Measurements from ENCODE around the gene RCOR2.

RCOR2 gene

DNA sequence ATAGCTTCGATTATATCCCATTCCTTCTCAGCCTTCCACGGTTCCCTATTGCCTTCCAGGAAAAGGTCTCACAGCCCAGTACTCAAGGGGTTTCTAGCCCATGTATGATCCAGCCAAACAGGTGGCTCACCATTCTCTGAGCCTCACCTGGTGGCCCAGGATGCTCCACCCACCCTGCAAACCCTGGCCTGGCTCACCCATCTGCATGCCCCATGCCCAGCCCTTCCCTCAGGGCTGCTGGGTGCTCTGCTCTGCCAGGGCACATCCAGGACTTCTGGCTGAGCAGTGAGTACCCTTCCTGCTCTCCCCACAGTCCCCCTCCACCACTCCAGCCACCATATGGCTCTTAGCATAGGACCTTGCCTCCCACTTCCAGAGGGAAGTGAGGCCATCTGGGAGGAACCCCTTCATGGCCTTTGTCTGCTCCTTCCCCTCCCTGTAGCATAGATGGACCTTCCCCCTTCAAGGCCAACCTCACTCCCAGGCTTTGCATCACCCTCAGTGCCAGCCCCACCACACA is 5.8 kb upstream of the RCOR2 start:
- DNase-seq = no peak

DNA sequence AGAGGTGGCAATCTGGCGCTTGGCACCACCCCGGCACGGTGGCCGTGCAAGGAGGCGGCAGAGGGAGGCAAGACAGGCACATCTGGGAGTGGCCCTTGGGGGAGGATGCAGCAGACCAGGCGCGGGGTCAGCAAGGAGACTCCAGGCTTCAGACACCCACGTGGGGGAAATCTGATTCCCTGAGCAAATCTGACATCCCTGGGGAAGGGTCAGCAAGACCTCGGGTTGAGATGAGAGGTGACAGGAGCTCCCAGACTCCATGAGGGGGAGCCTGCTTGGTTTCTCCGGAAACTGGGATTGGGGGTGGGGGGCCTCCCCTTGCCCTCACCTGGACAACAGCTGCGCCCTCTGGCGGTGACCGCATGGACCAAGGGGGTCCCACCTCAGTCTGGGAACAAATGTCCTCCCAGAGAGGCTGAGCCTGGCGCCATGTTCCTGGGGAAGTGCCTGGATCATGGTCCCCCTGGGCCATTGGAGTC is 4.0 kb upstream of the RCOR2 start:
- DNase-seq = no peak

DNA sequence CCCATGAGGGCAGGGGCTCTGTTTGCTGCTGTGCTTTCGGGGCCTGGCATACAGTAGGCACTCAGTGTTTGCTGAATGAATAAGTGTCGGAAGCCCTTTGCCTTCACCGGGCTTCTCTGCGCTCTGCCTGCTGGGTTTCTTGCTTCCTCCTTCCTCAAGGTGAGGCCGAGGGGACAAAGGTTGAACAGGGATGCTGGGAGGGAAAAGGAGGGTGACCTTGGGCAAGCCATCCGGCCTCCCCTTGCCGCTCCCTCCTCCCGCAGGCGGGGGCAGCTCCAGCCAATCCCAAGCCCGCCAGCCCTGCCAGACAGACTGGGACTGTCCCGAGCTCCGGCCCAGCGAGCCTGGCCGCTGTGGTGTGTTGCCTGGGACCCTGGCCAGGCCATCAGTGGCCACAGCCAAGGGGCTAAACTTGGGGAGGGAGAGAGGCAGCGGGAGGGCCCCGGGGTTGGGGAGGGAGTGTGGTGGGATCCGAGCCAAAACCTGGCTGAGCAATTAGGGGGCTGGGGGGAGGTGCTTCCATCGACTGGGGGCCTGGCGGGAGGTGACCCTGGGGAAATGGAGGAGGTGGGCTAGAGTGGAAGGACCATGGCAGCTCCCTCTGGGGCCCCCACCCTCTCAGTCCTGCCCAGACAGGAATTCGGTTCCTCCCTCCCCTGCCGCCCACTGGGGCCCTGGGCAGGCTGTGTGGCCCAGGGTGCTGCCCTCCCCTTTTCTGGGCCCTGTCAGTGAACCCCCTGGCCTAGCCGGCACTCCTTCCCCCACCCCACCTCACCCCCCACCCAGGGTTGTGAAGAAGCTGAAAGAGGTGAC is 3.4 kb upstream of the RCOR2 start:
- no peak for DNase-seq

DNA sequence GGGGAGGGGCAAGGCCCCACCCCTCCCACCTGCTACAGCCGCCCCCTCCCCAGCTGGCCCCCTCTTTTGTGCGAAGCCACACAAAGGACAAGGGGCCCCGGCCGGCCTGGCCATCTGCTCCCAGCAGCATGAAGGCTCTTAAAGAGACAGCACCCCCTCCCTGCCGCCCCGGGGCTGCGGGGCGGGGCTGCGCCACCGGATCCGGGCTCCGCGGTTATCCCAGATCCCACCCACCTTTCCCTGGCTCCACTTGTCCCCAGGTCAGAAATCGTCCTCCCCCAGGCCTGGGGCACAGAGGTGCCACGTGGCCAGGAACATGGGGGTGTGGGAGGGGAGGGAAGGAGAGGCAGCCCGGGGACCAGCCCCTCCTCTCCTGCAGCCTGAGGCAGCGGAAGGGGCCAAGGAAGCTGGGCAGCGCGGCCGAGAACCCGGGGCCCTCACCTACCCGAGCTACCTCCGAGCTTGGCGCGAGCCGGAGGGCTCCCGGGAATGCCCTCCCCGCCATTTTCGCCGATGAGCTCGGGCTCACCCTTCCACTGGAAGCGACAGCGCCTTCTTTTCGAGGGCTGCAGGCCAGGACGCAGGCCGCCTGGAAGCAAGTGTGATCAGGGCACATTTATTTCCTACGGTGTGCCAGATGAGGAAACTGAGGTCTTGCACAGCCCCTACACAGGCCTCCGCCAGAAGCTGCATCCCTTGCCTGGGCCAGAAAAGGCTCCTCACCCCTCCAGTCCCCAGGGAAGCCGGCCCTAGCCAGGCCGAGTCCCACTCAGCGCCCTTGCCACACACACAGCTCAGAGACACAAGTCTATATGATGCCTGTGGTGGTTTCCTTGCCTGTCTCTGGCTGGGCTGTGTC is 2.5 kb upstream of the RCOR2 start:
- DNase-seq = peak; percentile 29

DNA sequence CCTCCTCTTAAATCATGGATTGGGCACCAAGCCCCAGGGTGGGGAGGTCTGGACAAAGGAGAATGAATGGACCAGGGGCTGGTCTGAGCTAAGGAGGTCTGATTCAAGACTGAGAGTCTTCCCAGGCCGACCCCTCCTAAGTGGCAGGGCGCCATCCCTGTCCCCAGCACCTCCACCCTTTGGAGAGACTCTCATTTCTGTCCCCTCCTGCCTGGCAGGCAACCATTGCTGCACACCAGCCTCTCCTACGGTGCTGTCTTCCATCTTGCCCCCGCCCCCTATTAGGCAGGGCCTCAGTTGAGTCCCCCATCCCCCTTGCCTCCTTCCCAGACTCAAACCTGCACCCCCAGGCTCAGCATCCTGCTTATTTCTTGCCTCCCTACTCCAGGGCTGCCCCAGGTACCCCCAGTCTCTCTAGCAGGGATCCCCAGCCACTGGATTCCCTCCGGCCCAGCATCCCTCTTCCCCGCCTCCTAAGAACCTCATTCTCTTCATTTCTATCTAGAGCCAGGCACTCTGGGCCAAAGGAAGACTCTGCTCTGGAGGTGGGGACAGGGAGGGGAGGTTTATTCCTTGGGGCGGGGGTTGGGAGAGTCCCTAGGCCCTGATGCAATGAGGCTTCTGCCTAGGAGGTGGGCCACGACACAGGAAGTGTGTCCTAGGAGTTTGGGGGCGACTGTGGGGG is 1.7 kb upstream of the RCOR2 start:
- DNase-seq = peak; percentile 34

DNA sequence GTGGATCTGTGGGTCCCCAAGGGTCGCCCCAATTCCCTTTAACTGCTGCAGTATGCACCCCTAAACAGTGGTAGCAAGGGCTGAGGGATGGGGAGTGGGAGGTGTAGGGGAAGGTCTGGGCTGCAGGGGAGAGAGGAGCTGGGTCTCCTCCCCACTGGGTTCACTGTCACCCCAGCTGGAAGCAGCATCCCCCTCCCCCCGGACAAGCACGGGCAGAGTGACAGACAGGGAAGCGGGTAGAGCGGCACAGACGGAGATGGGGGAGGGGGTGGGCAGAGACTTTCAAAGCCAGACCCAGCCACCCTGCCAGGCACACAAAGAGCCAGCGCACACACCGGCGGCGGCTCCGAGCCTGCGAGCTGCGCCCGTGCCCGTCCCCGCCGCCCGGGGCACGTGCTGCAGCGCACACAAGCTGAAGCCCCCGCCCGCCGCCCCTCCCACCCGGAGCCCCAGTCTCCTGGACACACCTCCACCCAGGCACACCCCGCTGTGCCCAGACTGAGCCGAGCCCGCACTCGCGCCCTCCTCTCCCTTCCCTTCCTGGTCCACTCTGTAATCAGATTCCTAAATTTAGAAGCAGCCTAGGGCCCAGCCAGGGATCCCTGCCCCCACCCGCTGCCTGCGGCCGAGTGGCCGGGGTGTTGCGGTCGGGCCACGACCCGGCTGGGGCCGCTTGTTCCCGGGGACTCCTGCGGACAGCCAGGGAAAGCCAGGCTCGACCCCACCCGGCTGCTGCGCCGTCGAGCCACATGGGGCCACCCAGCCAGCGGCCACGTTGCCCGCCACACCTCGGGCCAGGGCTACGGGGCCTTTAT is 935 bp upstream of the RCOR2 start:
- peak; percentile 64 for DNase-seq

DNA sequence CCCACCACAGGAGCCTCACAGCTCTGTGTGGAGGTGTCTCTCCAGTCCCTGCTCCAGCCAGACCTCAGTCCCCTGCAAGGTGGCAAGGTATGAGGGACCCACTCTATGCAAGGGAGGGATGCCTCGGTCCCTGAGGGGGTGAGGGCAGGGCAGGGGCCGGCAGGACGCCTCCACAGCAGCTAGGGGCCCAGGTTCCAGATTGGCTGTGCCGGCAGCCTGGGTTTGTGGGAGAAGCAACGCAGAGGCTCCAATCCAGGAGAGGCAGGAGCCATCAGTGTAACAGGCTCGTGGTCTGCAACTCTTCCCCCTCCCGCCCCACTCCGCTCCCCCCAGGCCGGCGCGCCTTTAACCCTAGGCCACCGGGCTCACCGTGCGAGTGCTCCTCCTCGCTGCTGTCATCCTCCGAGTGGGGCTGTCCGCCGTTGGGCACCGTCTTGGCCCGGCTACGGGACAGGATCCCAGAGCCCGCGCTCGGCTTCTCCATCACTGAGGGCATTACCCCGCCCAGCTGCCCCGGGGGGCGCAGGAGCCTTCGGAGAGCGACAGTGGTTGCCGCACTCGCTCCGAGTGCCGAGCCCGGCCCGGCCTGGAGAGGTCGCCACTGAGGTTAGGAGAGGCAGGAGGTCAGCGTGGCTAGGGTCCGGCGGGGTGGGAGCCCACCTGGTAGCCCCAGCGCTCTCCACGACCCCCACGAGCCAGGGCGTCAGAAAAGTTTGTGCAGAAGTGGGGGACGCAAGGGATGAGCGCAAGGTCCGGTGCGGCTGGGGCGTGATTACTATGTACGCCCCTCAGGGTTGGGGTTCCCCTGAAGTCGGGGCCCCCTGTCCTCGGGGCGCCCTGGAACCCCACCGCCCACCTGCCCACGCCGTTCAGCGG is 765 bp downstream of the RCOR2 start:
- peak; percentile 15 for DNase-seq

DNA sequence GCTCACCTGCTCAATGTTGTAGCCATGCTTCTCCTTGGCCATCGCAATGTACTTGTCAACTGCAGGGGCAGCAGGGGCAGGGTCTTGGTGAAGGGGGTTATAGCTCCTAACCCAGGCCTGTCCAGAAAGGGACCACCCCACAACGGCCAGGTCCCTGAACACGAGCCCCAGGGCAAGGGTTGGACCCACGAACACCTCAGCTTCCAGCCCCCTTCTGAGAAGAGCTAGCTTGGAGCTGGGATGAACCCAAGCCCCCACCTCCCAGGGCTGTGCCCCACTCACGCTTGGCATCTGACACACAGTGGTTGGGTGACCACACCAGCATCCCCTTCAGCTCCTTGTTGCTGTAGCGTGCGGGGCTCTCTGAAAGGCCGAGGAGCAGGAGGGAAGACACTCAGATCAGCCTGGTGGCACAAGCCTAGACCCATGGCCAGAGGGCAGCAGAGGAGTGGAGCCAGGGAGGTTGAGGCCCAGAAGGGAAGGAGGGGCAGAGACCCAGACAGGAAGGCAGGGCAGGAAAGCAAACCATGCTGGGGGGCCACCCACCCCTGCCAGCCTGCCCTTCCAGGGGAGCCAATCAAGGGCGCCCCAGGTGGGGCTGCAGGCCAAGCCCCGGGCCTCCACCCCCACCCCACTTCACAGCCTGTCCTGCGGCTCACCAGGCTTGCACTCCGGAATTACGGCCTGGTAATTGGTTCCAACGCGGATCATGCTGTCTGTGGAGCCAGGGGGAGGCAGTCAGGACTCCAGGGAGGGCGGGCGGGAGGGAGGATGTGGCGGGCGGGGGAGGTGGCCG is 1.9 kb downstream of the RCOR2 start:
- DNase-seq = no peak

DNA sequence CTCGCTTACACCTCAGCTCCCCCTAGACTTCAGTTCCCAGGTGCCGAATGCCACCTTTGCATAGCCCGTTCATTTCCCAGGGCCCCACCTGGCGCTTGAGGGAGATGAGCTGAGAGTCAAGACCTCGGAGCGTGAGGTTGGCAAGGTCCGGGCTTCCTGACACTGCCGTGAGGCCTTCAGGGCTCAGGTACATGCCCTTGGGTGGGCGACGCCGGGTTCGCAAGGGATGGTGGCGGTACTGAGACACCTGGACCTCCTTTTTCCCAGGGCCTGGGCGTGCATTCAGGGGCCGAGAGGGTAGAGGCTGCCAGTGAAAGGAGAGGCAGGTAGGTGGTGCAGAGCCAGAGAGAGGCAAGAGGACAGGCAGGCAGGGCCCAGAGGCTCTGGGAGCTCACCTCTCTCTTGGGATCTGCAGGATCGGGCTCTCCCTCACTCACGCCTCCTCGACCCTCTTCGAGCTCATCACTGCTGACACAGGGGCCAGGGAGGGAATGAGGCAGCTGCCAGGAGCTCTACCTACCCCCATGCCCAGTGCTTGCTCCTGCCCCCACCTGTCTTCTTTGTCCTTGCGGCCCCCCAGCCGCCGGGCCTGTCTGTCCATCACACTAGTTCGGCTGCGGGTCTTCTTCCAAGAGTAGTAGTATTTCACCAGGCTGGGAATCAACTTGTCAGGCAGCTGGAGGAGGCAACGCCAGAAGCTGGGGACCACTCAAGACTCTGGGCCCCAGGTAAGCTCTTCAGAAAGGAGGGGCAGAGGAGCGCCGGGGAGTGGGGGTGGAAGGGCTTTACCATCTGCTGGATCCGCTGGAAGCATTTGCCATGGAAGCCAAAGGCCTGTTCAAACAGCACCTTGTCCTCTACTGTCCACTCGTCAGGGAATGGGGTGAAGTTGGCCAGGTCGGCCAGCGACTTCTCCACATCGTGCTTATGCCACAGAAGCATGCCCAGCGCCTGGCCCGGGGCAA is 2.8 kb downstream of the RCOR2 start:
- no peak for DNase-seq

DNA sequence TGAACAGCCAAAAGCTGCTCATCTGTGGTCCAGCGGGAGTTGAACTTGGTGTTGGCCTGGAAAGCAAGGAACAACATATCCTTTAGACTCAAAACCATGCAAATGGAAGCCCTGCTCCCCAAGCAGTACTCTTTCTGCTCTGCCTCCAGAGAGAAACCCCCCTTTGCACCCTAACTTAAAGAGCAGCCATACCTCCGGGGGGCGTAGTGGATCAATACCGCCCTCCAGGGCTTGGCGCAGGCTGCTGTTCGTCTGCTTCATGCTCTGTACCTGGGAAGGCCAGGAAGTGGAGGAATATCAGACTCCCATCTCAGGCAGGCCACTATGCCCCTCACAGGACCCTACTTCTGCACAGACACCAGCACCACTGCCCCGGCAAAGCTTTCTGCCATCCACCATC is 4.3 kb downstream of the RCOR2 start:
- no peak for DNase-seq

DNA sequence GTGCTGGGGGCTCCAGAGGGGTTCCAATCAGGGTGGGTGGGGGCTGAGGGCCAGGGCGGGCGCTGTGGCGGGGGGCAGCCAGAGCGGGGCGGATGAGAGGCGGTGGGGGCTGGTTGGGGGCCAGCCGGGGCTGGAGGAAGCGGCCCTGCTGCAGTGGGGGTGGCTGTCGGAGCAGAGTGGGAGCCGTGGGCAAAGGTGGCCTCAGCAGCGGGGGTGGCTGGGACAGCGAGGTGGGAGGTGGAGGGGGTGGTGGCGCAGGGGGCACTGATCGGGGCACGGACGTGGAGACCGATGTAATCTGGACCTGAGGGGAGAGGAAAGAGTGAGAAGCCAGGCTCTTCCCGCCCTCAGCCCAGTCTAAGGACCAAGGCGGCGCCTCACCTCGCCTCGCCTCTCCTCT is 5.1 kb downstream of the RCOR2 start:
- no peak for DNase-seq

DNA sequence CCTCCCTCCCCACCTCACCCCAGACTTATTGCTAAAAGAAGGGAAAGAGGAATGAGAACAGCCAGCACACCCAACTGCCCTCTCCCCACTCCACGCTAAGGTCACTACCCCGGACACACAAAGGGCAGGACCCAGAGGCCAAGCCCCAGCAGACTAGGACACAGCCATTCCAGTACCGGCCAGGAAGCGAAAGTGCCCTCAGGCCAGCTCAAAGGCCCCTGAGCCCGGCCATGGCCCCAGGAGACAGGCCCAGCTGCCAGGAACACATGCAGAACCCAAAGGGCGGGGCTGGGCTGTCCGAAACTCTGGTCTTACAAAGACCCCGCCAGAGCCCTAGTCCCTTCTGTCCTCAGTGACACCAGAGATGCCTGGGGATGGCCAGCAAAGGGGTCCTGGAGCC is 5.5 kb downstream of the RCOR2 start:
- DNase-seq = no peak

DNA sequence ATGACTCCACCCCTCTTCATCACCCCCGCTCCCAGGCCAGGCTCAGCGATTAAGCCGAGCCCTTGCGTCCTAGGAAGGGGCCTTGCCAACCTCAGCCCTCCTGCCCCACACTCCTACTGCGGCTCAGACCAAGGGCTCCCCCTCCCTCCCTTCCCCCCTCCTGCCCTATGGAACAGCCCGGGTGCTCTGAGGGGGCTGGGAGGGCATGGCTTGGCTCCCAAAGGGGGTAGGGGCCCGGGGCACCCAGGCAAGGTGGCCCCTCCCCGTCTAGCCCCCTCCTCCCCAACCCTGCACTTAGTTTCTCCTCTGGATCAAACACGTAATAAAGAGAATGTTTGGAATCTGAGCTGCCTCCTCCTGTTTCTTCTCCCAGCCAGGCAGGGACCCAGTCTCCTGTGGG is 6.3 kb downstream of the RCOR2 start:
- no peak for DNase-seq

DNA sequence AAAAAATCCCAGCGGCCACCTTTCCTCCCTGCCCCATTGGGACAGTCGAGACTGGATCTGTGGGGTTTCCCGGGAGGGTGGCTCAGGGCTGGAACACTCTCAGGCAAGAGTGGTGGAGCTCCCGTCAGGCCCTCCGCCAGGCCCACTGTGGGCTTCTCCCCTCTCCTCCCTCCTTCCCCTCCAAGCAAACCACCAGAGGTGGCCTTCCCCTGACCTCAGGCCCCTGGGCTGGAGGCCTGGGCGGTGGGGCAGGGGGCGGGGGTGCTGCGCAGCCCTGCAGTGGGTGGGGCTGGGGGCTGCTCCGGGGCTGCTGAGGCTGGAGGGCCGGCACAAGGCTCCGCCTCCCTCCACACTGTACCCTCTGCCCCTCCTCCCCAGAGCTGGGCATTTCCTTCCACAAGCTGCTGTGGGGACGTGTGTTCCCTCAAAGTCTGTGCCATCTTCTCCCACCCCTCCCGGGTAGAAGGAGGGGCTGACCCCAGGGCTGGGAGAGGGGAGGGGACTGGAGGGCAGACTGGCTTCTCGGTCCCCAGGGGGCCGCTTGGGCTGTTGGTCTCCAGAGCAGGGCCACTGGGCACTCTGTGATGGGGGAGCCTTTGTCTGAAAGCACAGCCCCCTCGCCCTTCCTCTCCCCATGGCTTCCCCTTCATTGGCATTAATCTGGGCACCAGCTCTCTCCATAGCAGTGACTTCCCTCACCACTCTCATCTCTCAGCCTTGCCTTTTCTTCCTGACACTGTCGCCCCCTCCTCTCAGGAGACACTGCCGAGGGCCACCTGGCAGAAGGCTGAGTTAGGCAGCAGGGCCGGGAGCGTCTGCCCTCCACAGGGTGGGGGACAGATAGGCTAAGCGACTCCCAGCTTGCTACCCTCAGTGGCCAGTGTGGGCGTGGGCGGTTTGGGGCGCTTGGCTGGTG is 7.1 kb downstream of the RCOR2 start:
- no peak for DNase-seq

DNA sequence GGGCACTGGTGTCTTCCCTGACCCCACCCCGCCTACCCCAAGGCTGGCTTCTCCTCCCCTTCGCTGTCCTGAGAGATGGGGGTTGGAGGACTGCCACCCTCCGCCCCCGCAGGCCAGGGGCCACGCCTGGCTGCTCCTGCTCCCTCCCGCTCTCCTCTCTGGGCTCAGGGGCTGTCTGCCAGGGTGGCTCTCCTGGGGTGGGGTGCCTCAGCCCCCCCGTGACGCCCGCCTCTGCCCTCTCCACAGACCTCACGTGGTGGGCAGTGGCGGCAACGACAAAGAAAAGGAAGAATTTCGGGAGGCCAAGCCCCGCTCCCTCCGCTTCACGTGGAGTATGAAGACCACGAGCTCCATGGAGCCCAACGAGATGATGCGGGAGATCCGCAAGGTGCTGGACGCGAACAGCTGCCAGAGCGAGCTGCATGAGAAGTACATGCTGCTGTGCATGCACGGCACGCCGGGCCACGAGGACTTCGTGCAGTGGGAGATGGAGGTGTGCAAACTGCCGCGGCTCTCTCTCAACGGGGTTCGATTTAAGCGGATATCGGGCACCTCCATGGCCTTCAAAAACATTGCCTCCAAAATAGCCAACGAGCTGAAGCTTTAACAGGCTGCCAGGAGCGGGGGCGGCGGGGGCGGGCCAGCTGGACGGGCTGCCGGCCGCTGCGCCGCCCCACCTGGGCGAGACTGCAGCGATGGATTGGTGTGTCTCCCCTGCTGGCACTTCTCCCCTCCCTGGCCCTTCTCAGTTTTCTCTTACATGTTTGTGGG is 8.1 kb downstream of the RCOR2 start:
- DNase-seq = no peak

DNA sequence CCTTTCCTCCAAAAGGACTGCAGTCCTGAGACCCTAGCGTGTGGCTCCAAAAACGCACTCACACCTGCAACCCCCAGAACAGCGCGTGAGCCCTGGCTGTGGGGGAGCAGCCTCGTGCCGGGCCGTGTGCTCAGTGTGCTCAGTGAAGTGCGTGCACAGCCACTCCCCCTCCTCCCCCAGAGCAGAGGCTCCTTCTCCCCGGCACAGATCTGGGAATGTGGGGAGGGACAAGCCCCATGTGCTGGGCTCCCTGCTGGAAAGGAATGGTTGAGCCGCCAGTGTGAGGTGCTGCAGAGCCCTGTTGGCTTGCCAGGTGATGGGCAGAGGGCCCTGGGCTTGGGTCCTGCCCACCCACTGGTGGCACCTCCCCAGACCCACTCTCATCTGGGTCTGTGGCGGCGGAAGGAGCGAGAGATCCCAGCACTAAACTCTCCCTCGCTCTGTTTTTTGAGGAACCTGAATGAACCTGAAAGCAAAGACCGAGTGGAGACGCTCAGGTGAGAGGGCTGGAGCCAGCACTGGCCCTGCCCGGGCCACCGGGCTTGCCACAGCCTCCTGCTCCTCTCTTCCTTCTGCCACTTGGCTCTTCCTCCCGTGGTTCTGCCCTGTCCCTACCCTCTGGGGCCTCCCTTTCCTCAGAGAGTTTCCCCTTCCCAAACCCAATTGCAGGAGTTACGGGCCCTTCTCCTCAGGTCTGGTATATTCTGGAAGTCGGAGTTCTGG is 9.0 kb downstream of the RCOR2 start:
- no peak for DNase-seq

DNA sequence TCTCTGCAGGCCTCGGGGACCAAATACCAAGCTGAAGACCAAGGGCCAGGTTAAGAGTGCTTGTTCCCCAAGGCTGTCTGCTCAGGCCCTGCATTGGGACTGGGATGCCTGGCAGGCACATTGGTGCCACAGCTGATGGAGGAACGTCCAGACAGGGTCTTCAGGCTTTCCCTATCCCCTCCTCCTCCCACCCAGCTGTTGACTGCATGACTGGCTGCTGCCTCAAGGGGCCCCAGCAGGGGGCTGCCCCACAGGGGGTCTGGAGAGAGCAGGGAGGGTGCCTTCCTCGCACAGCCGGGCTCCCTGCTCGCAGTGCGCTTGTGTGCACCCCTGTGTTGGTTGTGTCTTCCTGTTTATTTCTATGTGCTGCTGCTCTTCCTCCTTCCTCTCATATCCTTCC is 9.9 kb downstream of the RCOR2 start:
- no peak for DNase-seq
